Renal cortical epithelial cell (primary cell): ENCODE results near the gene GOLGA8B. TPM values are rescaled to one million over a fixed set of nuclear protein-coding genes. Genes with fewer than 3 reads are reported as not detected.
"Not testable (repeated sequence)": the region's sequence is repeated elsewhere in the genome, so short reads cannot be mapped to it uniquely, and the experiment has no call there.

Experiments
- DNase-seq: peaks from one replicate; pipeline ENCODE4 v3.0.0-alpha.2; 2011; ENCODE audit warnings: low read depth
- total RNA-seq: library from RNA; depleted of rRNA; stranded (reverse); fragments of >200 nt; gene quantifications from 2 replicates; pipeline ENCODE4 v1.2.3, GENCODE V29; 2014

The GOLGA8B gene, protein sequence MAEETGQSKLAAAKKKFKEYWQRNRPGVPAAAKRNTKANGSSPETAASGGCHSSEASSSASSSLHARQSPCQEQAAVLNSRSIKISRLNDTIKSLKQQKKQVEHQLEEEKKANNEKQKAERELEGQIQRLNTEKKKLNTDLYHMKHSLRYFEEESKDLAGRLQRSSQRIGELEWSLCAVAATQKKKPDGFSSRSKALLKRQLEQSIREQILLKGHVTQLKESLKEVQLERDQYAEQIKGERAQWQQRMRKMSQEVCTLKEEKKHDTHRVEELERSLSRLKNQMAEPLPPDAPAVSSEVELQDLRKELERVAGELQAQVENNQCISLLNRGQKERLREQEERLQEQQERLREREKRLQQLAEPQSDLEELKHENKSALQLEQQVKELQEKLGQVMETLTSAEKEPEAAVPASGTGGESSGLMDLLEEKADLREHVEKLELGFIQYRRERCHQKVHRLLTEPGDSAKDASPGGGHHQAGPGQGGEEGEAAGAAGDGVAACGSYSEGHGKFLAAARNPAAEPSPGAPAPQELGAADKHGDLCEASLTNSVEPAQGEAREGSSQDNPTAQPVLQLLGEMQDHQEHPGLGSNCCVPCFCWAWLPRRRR
- 8.3 and 61.7 TPM in 2 replicates for total RNA-seq

DNA sequence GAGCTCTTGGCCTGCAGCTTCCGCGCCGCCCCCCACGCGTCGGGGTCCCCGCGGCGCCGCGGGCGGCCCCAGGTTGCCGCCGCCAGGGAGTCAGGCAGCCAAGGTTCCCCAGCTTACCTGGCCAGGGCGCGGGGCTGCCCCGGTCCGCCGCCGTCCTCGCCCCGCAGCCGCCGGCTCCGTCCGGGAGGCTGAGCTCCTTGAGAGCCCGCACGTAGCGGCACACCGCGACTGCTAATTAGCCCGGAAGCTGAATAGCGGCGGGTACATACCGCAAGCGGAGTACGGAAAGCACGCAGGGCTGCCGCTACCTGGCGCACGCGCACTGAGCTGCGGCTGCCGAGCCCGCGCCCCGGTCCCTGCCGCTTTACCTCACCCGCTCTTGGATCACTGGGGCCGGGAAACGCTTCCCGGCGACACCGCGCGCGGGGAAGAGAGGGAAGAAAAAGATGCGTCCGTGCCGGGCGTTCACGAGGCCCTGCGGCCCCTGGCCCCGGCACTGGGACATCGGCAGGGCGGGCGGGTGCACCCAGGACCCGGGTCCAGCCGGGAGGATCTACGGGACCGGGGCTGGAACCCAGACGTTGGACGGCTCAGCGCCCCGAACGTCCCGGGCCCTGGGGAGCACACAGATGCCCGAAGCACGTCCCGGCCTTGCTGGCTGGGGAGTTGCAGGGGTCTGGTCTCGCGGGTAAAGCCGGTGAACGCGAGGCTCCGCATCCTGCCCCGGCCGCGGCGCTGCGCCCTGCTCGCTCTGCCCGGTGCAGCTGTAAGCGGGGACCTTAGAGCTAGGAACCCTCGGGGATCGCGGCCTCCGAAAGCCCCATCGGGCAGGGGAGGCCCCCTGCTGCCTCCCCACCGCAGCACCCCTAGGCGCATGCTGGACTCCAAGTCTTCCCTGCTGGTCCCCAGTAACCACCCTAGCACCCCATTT is at the start of gene GOLGA8B:
Gene GOLGA8B, minus strand, starts transcription at position 253 of the 931 bp plus-strand sequence. CDS start 47,739 bp downstream, outside the sequence.
- DNase-seq, result peak; percentile 49

DNA sequence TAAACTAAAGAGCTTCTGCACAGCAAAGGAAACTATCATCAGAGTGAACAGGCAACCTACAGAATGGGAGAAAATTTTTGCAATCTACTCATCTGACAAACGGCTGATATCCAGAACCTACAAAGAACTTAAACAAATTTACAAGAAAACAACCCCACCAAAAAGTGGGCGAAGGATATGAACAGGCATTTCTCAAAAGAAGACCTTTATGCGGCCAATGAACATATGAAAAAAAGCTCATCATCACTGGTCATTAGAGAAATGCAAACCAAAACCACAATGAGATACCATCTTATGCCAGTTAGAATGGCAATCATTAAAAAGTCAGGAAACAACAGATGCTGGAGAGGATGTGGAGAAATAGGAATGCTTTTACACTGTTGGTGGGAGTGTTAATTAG is 49.7 kb upstream of the GOLGA8B start:
- DNase-seq, result not testable (repeated sequence)

DNA sequence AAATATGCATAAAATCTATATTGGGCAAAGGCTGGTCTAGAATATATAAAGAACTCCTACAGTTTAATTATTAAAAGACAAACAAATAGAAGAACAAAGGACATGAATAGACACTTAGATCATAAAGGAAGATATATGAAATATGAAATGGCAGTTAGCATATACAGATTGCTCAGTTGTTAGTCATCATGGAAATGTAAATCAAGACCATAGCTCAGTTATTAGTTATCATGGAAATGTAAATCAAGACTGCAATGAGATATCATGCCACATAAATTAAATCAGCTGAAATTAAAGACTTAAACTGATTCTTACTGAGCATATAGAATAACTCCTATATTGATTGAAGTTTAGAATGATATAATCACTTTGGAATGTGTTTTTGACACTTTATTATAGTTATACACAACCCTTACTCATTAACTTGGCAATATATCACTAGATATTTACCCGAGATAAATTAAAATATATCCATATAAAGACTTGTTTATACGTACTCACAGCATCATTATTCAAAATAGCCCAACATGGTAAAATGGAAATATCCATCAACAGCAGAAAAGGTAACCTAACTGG is 45.2 kb upstream of the GOLGA8B start:
- no peak for DNase-seq

DNA sequence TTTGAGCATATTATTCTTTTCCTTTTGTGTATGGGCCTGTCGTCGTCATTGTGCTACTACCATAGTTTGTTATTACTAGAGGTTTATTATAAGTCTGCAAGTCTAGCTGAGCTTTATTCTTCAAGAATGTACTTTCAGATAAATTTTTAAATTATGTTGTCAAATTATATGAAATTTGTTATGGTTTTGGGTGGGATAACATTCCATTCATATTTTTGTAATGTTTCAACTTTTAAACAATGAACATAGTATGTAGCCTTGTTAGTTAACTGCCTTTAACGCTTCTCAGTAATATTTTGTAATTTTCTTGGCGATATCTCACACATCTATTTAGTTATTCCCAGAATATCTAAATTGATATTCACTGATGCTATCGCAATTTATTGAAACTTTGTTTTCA is 41.6 kb upstream of the GOLGA8B start:
- no peak for DNase-seq

DNA sequence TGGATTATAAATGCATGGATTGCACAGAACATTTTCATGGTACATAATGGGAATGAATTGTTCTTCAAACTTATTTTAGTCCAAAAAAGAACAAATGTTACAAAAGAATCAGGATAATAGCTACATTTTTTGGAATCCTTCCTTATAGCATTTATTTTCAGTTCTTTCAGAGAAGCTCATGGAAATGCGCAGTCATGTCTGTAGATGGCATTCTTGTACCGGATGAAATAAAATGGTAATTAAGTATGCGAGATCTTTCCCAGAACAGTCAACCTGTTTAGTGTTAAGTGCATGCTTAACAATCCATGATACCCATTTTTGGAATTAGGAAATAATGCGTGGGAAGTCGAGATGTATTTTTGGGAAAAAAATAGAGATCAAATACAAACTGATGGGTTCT is 38.2 kb upstream of the GOLGA8B start:
- peak; percentile 50 for DNase-seq

DNA sequence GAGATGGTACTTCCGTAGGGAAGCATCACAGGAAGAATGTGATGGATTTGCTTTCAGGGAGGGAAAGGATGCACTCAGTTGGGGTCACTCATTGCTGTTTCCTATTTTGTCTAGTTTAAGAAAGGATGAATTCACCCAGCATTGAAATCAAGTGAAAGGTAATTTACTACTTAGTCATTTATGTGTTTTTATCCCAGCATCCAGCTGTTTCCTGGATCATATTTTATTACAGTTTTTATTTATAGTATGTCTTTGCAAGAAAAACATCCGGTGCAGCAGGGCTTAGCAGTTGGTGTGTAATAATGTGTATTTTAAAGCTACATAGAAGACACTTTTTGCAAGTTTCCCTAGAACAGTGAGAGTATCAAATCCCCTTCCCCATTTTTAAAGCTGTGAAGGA is 37.4 kb upstream of the GOLGA8B start:
- DNase-seq, result no peak

DNA sequence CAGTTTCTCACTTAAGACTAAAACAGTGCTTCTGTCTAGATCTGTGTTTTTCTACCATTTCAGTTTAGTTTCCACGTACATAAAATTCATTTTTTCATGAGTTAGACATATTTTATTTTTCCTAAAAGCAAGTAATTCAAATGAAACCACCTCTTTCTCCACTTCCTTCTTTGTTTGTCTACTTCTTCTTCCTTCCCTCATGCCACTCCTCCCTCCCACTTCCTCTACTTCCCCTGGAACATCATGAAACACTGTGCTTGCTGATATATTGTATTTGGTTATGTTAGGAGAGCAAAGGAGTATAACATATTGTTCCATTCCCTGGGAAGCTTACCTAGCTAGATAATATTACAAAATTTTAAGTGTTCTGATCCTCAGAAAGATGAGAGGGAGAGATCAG is 36.7 kb upstream of the GOLGA8B start:
- no peak for DNase-seq

DNA sequence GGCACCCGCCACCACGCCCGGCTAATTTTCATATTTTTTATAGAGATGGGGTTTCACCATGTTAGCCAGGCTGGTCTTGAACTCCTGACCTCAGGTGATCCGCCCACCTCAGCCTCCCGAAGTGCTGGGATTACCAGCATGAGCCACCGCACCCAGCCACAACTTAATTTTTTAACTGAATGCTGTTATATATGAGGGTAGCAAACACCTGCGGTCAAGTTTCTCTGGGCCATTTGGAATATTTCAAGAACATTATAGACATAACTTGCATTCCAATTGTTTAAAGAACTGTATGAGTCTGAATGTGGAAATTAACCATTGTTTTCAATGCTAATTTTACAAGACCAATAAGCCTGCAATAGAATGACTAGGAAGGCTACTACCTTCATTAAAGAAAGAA is 35.7 kb upstream of the GOLGA8B start:
- DNase-seq, result no peak

DNA sequence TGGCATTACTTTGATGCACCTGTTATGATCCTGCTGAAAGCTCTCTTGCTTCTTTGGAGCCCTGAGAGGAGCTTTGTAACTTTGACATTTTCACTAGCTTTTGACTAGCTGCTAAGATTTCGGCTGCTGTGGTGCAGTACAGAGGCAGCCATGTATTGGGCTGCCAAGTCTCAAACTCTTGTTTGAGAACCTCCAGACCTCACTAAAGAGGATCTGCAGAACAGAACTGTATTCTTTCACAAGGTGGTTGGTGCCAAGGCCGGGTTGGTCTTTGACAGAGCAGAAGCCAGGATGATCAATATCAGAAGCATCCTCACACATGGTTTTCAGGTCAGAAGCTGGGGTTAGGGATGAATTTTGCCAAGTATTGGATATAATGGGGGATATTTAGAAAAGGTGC is 34.6 kb upstream of the GOLGA8B start:
- no peak for DNase-seq

DNA sequence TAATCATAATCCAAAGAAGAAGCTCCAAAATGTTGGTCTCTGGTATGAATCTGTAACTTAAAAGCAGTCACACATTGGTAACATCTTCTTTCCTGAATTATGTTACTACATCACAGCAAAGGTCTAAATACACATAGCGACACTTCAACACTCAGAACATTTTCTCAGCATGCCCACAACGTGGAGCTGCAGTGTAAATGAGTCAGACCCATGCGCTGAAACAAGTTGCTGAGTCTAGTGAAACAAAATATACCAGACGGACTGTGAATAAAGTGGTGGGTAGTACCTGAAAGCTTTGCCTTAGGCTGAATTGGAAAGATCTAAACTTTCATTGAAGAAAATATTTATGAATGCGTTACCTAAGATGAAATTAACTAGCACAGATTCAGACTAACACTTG is 33.2 kb upstream of the GOLGA8B start:
- peak; percentile 70 for DNase-seq

DNA sequence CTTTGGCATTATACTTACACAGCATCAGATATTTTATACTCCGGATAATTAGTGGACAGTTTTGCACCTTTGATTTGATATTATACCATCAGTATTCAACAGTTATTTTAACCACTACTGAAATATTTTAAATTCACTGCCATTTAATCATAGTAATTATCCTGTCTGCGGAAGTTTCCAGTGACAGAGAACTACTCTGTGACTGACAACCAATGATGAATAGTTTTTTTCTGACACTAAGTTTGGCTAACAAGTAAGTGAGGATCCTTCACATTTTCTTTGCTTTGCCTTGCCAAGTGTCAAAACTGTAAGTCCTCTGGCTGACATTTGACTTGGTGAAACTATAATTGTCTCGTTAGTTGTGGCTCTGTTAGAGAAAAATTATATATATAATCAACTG is 30.5 kb upstream of the GOLGA8B start:
- DNase-seq, result no peak

DNA sequence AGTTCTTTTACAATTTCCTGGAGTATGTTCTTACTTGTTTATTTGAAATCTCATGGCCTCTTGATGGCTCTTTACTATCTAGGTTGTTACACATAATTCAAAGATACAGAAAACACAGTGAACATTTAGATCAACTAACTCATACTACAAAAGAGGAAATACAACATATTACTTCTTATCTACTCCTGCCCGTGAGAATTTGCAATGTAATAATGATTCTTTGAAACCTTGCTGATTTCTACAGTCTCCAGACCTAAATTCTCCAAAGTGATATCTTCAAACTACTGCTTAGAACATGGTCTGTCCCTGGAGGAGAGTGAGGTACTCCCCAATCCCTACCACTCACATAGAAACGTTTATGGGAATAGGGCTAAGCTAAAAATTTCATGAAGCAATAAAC is 29.9 kb upstream of the GOLGA8B start:
- no peak for DNase-seq

DNA sequence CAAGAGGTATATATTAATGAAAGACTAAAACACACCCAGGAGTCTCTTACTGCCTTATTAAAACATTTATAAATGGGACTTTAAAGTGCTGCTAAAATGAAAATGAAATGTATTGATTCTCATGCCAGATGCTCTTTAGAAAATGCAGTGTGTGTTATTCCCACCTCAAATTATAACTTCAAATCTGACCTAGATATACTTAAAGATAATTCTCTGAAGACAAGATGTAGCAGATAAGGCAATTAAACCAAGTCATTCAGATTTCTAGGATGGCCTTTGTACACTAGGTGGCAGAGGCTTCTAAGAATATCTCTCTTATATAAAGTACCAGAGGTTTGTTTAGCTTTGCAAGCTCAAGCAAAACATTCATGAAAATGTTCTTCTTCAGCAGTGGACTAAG is 26.9 kb upstream of the GOLGA8B start:
- peak; percentile 14 for DNase-seq

DNA sequence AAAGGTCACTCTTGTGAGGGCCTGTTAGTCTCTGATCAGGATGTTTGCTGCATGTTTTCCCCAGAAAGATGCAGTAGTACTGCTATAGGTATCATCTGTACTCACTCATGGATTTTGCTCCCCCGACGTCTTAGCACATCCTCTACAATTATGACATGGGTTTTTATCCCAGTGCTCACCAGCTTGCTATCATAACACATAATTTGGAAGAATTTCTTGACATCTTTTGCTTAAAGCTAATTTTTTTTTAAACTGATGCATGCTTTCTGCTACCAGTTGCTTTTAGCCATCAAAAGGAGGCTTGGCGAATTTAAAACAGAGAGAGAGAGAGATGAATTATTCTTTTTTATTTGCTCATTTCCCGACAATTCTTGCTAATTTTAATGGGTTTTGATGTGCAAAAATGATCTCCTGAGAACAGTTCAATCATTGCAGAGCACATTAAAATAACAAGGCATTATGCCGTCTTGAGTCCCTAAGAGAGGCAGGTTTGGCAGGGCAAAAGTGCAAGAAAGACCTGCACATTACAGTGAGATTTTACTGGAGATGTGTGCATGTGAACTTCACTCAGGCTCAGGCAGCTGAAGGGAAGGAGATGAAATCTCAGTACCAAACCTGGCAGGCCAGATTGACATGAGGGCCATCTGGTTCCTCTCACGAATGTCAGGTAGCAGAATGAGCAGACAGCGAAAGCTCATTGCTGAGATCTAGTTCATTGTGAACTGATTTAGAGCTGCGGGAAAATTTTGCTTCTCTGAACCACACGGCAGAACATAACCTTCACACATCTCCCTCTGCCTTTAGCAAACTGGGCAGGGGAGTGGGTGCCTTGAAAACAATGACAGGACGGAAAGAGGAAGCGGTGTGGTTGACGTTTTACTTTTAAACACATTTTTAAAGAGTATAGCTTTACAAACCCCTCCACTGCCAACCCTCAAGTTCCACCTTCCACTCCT is 25.9 kb upstream of the GOLGA8B start:
- no peak for DNase-seq

DNA sequence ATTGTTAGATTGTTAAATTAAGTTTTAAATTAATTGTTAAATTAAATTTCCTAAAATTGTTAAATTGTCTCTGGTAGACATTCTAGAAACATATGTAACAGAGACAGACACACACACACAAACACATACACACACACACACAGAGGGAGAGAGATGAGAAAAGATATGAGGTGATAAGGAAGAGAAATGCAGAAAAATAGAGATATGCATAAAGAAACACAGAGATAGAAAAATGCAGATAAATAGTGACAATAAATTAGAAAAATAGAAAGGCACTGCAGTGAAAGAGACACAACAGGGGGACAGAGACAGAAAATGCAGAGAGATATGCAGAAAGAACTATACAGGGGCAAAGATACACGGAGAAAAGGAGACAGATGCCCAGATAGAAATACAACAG is 25.1 kb upstream of the GOLGA8B start:
- no peak for DNase-seq

DNA sequence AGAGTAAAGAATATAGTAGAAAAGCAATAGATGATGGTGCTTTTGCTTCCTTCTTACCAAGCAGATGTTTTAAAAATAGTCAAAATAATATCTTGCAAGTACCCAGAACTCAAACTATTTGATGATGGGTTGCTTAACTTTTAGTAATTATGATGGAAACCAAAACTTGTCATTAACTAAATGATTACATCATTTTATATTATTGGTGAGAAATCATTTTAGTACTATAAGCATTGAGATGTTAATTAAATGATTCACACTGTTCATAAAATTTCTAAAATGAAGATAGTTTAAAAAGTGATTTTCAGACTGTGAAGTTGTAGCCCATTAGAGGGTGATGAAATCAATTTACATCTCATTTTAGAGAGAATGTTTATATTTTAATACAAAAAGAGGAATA is 24.4 kb upstream of the GOLGA8B start:
- DNase-seq, result no peak

DNA sequence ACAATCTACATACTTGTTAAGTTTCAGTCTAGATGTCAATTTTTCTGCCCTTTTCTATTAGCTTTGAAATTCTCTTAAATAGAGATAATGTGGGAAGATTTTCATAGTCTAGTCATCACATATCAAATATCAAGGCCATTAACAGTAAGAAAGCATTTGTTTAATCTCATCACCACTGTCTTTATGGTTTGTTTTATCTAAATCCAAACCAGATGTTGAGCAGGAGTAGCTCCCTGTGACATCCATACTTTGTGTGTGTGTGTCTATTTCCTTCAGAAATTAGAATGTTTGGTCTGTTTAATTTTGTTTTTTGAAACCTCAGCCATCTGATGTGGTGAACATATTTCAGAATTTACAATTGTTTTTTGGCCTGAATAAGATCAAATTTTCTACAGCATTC is 23.1 kb upstream of the GOLGA8B start:
- no peak for DNase-seq

DNA sequence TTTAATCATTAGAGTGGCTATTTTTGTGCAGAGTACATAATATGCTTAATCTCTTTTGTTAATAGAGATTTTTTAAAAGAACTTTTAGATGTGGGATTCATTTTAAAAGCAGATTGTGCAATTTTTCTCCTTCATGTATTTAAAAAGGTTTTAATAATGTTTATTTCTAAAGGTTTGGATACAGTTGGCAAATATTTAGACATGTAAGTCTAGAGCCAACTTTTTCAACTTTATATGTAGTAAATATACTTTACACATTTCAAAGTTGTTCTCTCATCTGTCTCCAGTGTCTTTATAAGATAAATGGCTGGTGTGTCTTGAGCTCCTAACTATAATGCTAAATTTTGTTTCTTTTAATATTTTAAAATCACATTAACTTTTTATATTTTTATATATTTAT is 22.7 kb upstream of the GOLGA8B start:
- DNase-seq, result no peak

DNA sequence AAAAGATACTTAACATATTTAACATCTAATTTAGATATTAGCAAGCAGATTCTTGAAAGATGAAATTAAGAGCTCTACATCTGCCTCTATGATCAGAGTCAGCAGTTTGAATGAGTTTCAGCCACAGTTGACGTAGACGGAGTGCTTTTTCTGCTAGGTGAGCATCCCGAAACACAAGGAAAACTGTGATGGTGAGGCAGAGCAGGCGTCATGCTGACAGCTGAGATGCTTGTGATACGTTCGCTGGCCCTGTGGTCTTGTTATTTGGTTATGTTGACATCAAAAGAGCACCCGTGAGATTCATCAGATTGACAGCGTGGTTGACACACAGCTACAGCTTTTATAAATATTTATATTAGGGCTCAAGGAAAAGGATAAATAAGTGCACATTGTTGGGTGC is 19.6 kb upstream of the GOLGA8B start:
- no peak for DNase-seq

DNA sequence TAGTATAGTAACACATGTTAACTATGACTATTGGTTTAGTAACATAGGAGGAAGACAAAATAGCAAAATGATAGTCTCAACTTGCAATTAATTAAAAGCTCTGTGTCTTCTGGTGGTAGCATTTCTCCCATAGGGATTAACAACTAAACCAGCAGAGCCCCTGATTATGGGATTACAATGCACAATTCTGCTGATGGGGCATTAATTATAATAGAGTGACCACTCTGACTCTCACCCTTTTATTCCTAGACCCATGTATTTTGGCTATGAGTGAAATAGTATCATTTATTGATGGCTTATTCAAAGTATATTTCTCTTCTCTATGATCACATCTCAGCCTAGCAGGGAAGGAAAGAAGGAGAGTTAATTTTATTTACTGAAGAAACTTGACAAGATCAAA is 17.5 kb upstream of the GOLGA8B start:
- no peak for DNase-seq
